Measurements from ENCODE around the gene TCF12.

TCF12 gene

GRCh38 chr15:57253082-57253481 is 334.6 kb downstream of the TCF12 start:
- DNase-seq (ENCODE audit: low spot score), result no peak

- DNase-seq (ENCODE audit: low spot score), result no peak
Observed at GRCh38 chr15:57253500-57253899, 335.1 kb downstream of the TCF12 start.

GRCh38 chr15:57255751-57256341 is 337.4 kb downstream of the TCF12 start:
- no peak for DNase-seq (ENCODE audit: low spot score)

- DNase-seq (ENCODE audit: low spot score), result no peak
Observed at GRCh38 chr15:57256939-57257338, 338.5 kb downstream of the TCF12 start.

GRCh38 chr15:57259568-57260040 is 341.2 kb downstream of the TCF12 start:
- no peak for DNase-seq (ENCODE audit: low spot score)

- no peak for DNase-seq (ENCODE audit: low spot score)
Observed at GRCh38 chr15:57263520-57263919, 345.1 kb downstream of the TCF12 start.

- DNase-seq (ENCODE audit: low spot score), result no peak
Observed at GRCh38 chr15:57272771-57273357, 354.4 kb downstream of the TCF12 start.

- DNase-seq (ENCODE audit: low spot score), result no peak
Observed at GRCh38 chr15:57273402-57273801, 355.0 kb downstream of the TCF12 start.

- DNase-seq (ENCODE audit: low spot score), result no peak
Observed at GRCh38 chr15:57278439-57278838, 360.0 kb downstream of the TCF12 start.

- DNase-seq (ENCODE audit: low spot score), result no peak
Observed at GRCh38 chr15:57280464-57280863, 362.0 kb downstream of the TCF12 start.

- no peak for DNase-seq (ENCODE audit: low spot score)
Observed at GRCh38 chr15:57281321-57281720, 362.9 kb downstream of the TCF12 start.

- DNase-seq (ENCODE audit: low spot score), result no peak
Observed at GRCh38 chr15:57282686-57283085, 364.2 kb downstream of the TCF12 start.

GRCh38 chr15:57283774-57284503 is 365.5 kb downstream of the TCF12 start:
- no peak for DNase-seq (ENCODE audit: low spot score)

GRCh38 chr15:57284535-57284934 is 366.1 kb downstream of the TCF12 start:
- DNase-seq (ENCODE audit: low spot score), result no peak

GRCh38 chr15:57285386-57285785 is 366.9 kb downstream of the TCF12 start:
- DNase-seq (ENCODE audit: low spot score), result no peak

GRCh38 chr15:57286446-57287122 is 368.1 kb downstream of the TCF12 start:
- no peak for DNase-seq (ENCODE audit: low spot score)

- DNase-seq (ENCODE audit: low spot score), result no peak
Observed at GRCh38 chr15:57287123-57287521, 368.7 kb downstream of the TCF12 start.

GRCh38 chr15:57288926-57289580 is 370.6 kb downstream of the TCF12 start:
- no peak for DNase-seq (ENCODE audit: low spot score)

GRCh38 chr15:57290187-57290586 is 371.7 kb downstream of the TCF12 start:
- no peak for DNase-seq (ENCODE audit: low spot score)

- DNase-seq (ENCODE audit: low spot score), result no peak
Observed at GRCh38 chr15:57290826-57291225, 372.4 kb downstream of the TCF12 start.

- no peak for DNase-seq (ENCODE audit: low spot score)
Observed at GRCh38 chr15:57296473-57297162, 378.2 kb downstream of the TCF12 start.

- DNase-seq (ENCODE audit: low spot score), result no peak
Observed at GRCh38 chr15:57297163-57297593, 378.7 kb downstream of the TCF12 start.
